KMS-11 (cell line): ENCODE results near the gene LRRC39.

ENCODE experiments used
- H2AFZ ChIP-seq: fragments of 200-600 bp; sonication (generic); 2 replicates; pipeline ENCODE4 v1.6.1; 2016; ENCODE audit warnings: antibody characterized with exemption, mixed run types, low read depth
- H3K27ac ChIP-seq: fragments of 200-600 bp; sonication (generic); 2 replicates; pipeline ENCODE4 v1.6.1; 2016; ENCODE audit warnings: mild to moderate bottlenecking, mixed run types
- H3K27me3 ChIP-seq: fragments of 200-600 bp; sonication (generic); 2 replicates; pipeline ENCODE4 v1.6.1; 2017; ENCODE audit warnings: mild to moderate bottlenecking, low read depth, mixed run types, moderate library complexity; ENCODE audit not compliant: insufficient read depth
- H3K36me3 ChIP-seq: fragments of 200-600 bp; sonication (generic); 2 replicates; pipeline ENCODE4 v1.6.1; 2017; ENCODE audit warnings: mild to moderate bottlenecking, mixed run types; ENCODE audit not compliant: insufficient read depth
- H3K4me1 ChIP-seq: fragments of 200-600 bp; sonication (generic); 2 replicates; pipeline ENCODE4 v1.6.1; 2016; ENCODE audit warnings: mild to moderate bottlenecking, low read depth, mixed run types; ENCODE audit not compliant: poor library complexity, severe bottlenecking
- H3K4me2 ChIP-seq: fragments of 200-600 bp; sonication (generic); 2 replicates; pipeline ENCODE4 v1.7.0; 2016; ENCODE audit warnings: mild to moderate bottlenecking, mixed run types
- H3K4me3 ChIP-seq: fragments of 200-600 bp; sonication (generic); IDR thresholded peaks from 2 replicates; pipeline ENCODE4 v1.6.1; 2017; ENCODE audit warnings: low read depth, low read length, mixed read lengths; ENCODE audit not compliant: insufficient read depth
- H3K79me2 ChIP-seq: fragments of 200-600 bp; sonication (generic); 2 replicates; pipeline ENCODE4 v1.6.1; 2016; ENCODE audit warnings: low read depth, mixed run types; ENCODE audit not compliant: insufficient read depth
- H3K9ac ChIP-seq: fragments of 200-600 bp; sonication (generic); 2 replicates; pipeline ENCODE4 v1.6.1; 2016; ENCODE audit warnings: mild to moderate bottlenecking, mixed run types
- H4K20me1 ChIP-seq: fragments of 200-600 bp; sonication (generic); 2 replicates; pipeline ENCODE4 v1.6.1; 2016; ENCODE audit warnings: mild to moderate bottlenecking, mixed run types; ENCODE audit not compliant: insufficient read depth
- TF ChIP-seq, protein P1 (sequence below): fragments of 200-600 bp; sonication (generic); conservative IDR thresholded peaks from 2 replicates; pipeline ENCODE4 v1.6.1; 2017; ENCODE audit warnings: low read depth, mild to moderate bottlenecking, antibody characterized with exemption, low read length, moderate library complexity, mixed read lengths

The LRRC39 gene

GRCh38 chr1:100164216-100164615, 13.8 kb downstream of the LRRC39 start:
- H3K36me3 ChIP-seq: no peaks in the 10 kb centered on the region
- H3K4me1 ChIP-seq: no peaks in the 10 kb centered on the region
- no peaks in the 10 kb centered on the region for H3K27me3 ChIP-seq
- TF ChIP-seq, protein P1, sequence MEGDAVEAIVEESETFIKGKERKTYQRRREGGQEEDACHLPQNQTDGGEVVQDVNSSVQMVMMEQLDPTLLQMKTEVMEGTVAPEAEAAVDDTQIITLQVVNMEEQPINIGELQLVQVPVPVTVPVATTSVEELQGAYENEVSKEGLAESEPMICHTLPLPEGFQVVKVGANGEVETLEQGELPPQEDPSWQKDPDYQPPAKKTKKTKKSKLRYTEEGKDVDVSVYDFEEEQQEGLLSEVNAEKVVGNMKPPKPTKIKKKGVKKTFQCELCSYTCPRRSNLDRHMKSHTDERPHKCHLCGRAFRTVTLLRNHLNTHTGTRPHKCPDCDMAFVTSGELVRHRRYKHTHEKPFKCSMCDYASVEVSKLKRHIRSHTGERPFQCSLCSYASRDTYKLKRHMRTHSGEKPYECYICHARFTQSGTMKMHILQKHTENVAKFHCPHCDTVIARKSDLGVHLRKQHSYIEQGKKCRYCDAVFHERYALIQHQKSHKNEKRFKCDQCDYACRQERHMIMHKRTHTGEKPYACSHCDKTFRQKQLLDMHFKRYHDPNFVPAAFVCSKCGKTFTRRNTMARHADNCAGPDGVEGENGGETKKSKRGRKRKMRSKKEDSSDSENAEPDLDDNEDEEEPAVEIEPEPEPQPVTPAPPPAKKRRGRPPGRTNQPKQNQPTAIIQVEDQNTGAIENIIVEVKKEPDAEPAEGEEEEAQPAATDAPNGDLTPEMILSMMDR: no peak
- H3K27ac ChIP-seq: no peak overlapping the region
- no peaks in the 10 kb centered on the region for H3K79me2 ChIP-seq
- no peak overlapping the region for H3K9ac ChIP-seq
- no peak overlapping the region for H2AFZ ChIP-seq
- H3K4me3 ChIP-seq: no peak overlapping the region
- H4K20me1 ChIP-seq: no peaks in the 10 kb centered on the region
- H3K4me2 ChIP-seq: no peak overlapping the region

- Histone ChIP-seq H2AFZ (no peak overlapping the region), H3K4me1 (no peaks in the 10 kb centered on the region), H3K4me2 (no peak overlapping the region), H3K9ac (no peak overlapping the region), H4K20me1 (no peaks in the 10 kb centered on the region), H3K36me3 (no peaks in the 10 kb centered on the region), H3K27ac (no peak overlapping the region), H3K27me3 (no peaks in the 10 kb centered on the region), H3K79me2 (no peaks in the 10 kb centered on the region), H3K4me3 (no peak overlapping the region)
- TF ChIP-seq, protein P1: no peak
Observed at GRCh38 chr1:100162881-100163280, 15.2 kb downstream of the LRRC39 start.

DNA sequence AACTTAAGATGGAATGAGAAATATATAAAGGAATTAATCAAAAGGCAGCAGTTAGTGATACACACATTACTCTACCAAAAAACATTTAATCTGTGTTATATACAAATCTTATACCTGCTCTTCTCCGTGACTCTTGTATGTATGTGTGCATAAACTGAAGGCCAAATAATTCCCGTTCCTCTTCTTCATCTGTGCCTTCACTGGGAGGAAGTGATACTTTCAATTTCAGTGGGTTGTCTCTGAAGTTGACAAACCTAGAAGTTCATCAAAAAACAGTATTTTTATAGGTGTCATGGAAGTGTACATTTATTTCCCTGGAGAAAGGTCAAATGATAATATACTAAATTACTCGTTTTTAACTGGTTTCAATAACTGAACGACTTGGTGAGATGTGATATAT, 25.8 kb downstream of the LRRC39 start:
- Histone ChIP-seq H3K4me2 (no peak overlapping the region), H3K4me1 (no peaks in the 10 kb centered on the region), H3K27ac (no peak overlapping the region), H3K4me3 (no peak overlapping the region), H3K9ac (no peak overlapping the region), H3K27me3 (no peaks in the 10 kb centered on the region), H2AFZ (no peak overlapping the region), H4K20me1 (no peaks in the 10 kb centered on the region), H3K79me2 (no peaks in the 10 kb centered on the region), H3K36me3 (no peaks in the 10 kb centered on the region)
- TF ChIP-seq, protein P1: no peak

GRCh38 chr1:100151679-100152078, 26.4 kb downstream of the LRRC39 start:
- no peak overlapping the region for H3K4me3 ChIP-seq
- no peaks in the 10 kb centered on the region for H4K20me1 ChIP-seq
- H3K27me3 ChIP-seq: no peaks in the 10 kb centered on the region
- TF ChIP-seq, protein P1: no peak
- no peak overlapping the region for H3K4me2 ChIP-seq
- H3K79me2 ChIP-seq: no peaks in the 10 kb centered on the region
- no peak overlapping the region for H2AFZ ChIP-seq
- H3K9ac ChIP-seq: no peak overlapping the region
- no peak overlapping the region for H3K27ac ChIP-seq
- H3K36me3 ChIP-seq: no peaks in the 10 kb centered on the region
- no peaks in the 10 kb centered on the region for H3K4me1 ChIP-seq
